GM23338 (cell line): Measurements from ENCODE around the gene MARCHF10. TPM values are rescaled to one million over a fixed set of nuclear protein-coding genes. Genes with fewer than 3 reads are reported as not detected.
A peak's percentile ranks its signal among the peaks of the same experiment; 100 is the strongest.

Source experiments
- ATAC-seq: fragments of 200-7000 bp; cut with Tn5 transposase; 3 replicates; pipeline ENCODE4 v1.9.1; 2020
- DNase-seq: peaks from one replicate; pipeline ENCODE4 v3.0.0-alpha.2; 2015; ENCODE audit warnings: low spot score
- H2AFZ ChIP-seq: fragments of 200-600 bp; sonication (generic); 2 replicates; pipeline ENCODE4 v1.8.0; 2016; ENCODE audit warnings: antibody characterized with exemption, mild to moderate bottlenecking, moderate library complexity
- H3F3A ChIP-seq: fragments of 200-600 bp; sonication (generic); replicated peaks from 2 replicates; pipeline ENCODE4 v1.8.0; 2017; ENCODE audit warnings: antibody characterized with exemption, mixed run types, low read depth
- H3K27ac ChIP-seq: fragments of 200-600 bp; sonication (generic); 2 replicates; pipeline ENCODE4 v1.6.1; 2016; ENCODE audit warnings: low read depth
- H3K27me3 ChIP-seq: fragments of 200-600 bp; sonication (generic); 2 replicates; pipeline ENCODE4 v1.8.0; 2016; ENCODE audit warnings: mild to moderate bottlenecking, mixed run types, moderate library complexity; ENCODE audit not compliant: insufficient read depth
- H3K36me3 ChIP-seq: fragments of 200-600 bp; sonication (generic); 2 replicates; pipeline ENCODE4 v1.8.0; 2016; ENCODE audit warnings: mild to moderate bottlenecking; ENCODE audit not compliant: insufficient read depth
- H3K4me1 ChIP-seq: fragments of 200-600 bp; sonication (generic); 2 replicates; pipeline ENCODE4 v1.8.0; 2016; ENCODE audit warnings: mild to moderate bottlenecking, moderate library complexity; ENCODE audit not compliant: insufficient read depth
- H3K4me2 ChIP-seq: fragments of 200-600 bp; sonication (generic); 2 replicates; pipeline ENCODE4 v1.7.1; 2017; ENCODE audit warnings: mixed run types
- H3K4me3 ChIP-seq: fragments of 200-600 bp; sonication (generic); 2 replicates; pipeline ENCODE4 v1.6.1; 2016; ENCODE audit warnings: mixed run types
- H3K79me2 ChIP-seq: fragments of 200-600 bp; sonication (generic); replicated peaks from 2 replicates; pipeline ENCODE4 v1.8.0; 2017; ENCODE audit warnings: mild to moderate bottlenecking; ENCODE audit not compliant: insufficient read depth
- H3K9me2 ChIP-seq: fragments of 200-600 bp; sonication (generic); 2 replicates; pipeline ENCODE4 v1.8.0; 2017; ENCODE audit not compliant: insufficient read depth
- H4K20me1 ChIP-seq: fragments of 200-600 bp; sonication (generic); replicated peaks from 2 replicates; pipeline ENCODE4 v1.8.0; 2017; ENCODE audit warnings: mild to moderate bottlenecking; ENCODE audit not compliant: insufficient read depth
- H3K27ac Mint-ChIP-seq: 2 replicates; pipeline ENCODE4 v1.8.0; 2020; ENCODE audit warnings: inconsistent platforms, mild to moderate bottlenecking, moderate library complexity, mixed read lengths
- H3K27me3 Mint-ChIP-seq: 3 replicates; pipeline ENCODE4 v1.8.0; 2022; ENCODE audit warnings: low read depth, mild to moderate bottlenecking, moderate library complexity, mixed read lengths, inconsistent platforms; ENCODE audit not compliant: insufficient read depth, poor library complexity
- H3K36me3 Mint-ChIP-seq: 3 replicates; pipeline ENCODE4 v1.8.0; 2021; ENCODE audit warnings: low read depth, mild to moderate bottlenecking, inconsistent platforms, moderate library complexity, mixed read lengths
- H3K4me1 Mint-ChIP-seq: 3 replicates; pipeline ENCODE4 v1.8.0; 2020; ENCODE audit warnings: mild to moderate bottlenecking, inconsistent platforms, mixed read lengths
- H3K4me3 Mint-ChIP-seq: 3 replicates; pipeline ENCODE4 v1.8.0; 2021; ENCODE audit warnings: moderate library complexity, mild to moderate bottlenecking, inconsistent platforms, mixed read lengths
- H3K9me3 Mint-ChIP-seq: 3 replicates; pipeline ENCODE4 v1.8.0; 2020; ENCODE audit warnings: moderate library complexity, mild to moderate bottlenecking, inconsistent platforms, mixed read lengths
- CREB1 ChIP-seq: fragments of 250-450 bp; sonication (Bioruptor Pico); IDR thresholded peaks from 2 replicates; pipeline ENCODE4 v1.5.0; 2020; ENCODE audit warnings: low read depth, mild to moderate bottlenecking, moderate library complexity
- CTCF ChIP-seq, 2 experiments: fragments of 200-600 bp in 1 of 2; sonication (generic) in 1 of 2; conservative IDR thresholded peaks; 2 replicates each; pipeline versions ENCODE4 v1.5.1 to v1.6.1; 2016 to 2017; ENCODE audit warnings: antibody characterized with exemption in 2 of 2, low read depth in 2 of 2, mild to moderate bottlenecking in 2 of 2, moderate library complexity in 1 of 2
- ETS1 ChIP-seq: IDR thresholded peaks from 2 replicates; pipeline ENCODE4 v1.6.1; 2016; ENCODE audit warnings: antibody characterized with exemption
- EZH2 ChIP-seq: fragments of 200-600 bp; sonication (generic); IDR thresholded peaks from one replicate; pipeline ENCODE4 v1.8.0; 2017; ENCODE audit warnings: antibody characterized with exemption, mild to moderate bottlenecking, low read depth; ENCODE audit not compliant: unreplicated experiment
- EZH2phosphoT487 ChIP-seq: fragments of 200-600 bp; sonication (generic); IDR thresholded peaks from one replicate; pipeline ENCODE4 v1.8.1; 2018; ENCODE audit warnings: antibody characterized with exemption; ENCODE audit not compliant: unreplicated experiment
- JUNB ChIP-seq: IDR thresholded peaks from one replicate; pipeline ENCODE4 v1.6.1; 2016; ENCODE audit warnings: antibody characterized with exemption; ENCODE audit not compliant: unreplicated experiment
- NANOG ChIP-seq: IDR thresholded peaks from 2 replicates; pipeline ENCODE4 v1.6.1; 2016; ENCODE audit warnings: antibody characterized with exemption, borderline replicate concordance
- POLR2AphosphoS5 ChIP-seq: IDR thresholded peaks from 2 replicates; pipeline ENCODE4 v1.6.1; 2016; ENCODE audit warnings: antibody characterized with exemption, low read depth
- REST ChIP-seq: IDR thresholded peaks from one replicate; pipeline ENCODE4 v1.6.1; 2018; ENCODE audit warnings: antibody characterized with exemption; ENCODE audit not compliant: unreplicated experiment
- STAT1 ChIP-seq: IDR thresholded peaks from one replicate; pipeline ENCODE4 v1.6.1; 2016; ENCODE audit warnings: antibody characterized with exemption; ENCODE audit not compliant: unreplicated experiment
- ZNF114 ChIP-seq: fragments of 250-450 bp; sonication (Bioruptor Pico); IDR thresholded peaks from 2 replicates; pipeline ENCODE4 v1.5.0; 2020; ENCODE audit warnings: mild to moderate bottlenecking, moderate library complexity
- ZNF331 ChIP-seq: fragments of 250-450 bp; sonication (Bioruptor Pico); IDR thresholded peaks from 2 replicates; pipeline ENCODE4 v1.5.0; 2020; ENCODE audit warnings: low read depth, mild to moderate bottlenecking, moderate library complexity
- ZNF462 ChIP-seq: fragments of 250-450 bp; sonication (Bioruptor Pico); IDR thresholded peaks from 2 replicates; pipeline ENCODE4 v1.5.0; 2020; ENCODE audit warnings: mild to moderate bottlenecking, moderate library complexity
- polyA plus RNA-seq: library from polyadenylated mRNA; unstranded; fragments of >200 nt; fragmentation: Nextera tagmentation; extraction: Ambion mirVana; gene quantifications from 2 replicates; pipeline ENCODE4 v1.2.1, GENCODE V29; 2016
- total RNA-seq: library from RNA; depleted of rRNA; stranded (reverse); fragments of >200 nt; shearing (Covaris generic); gene quantifications from 2 replicates; pipeline ENCODE4 v1.2.3, GENCODE V29; 2014

Gene MARCHF10
- total and polyA plus RNA-seq, 2 experiments from 2014 or later, result 0.50 TPM; not detected in 1

- no peaks in the 10 kb centered on the region for H3K79me2 ChIP-seq
- no peaks in the 10 kb centered on the region for H3K27me3 ChIP-seq
- H3K4me1 ChIP-seq, result no peaks in the 10 kb centered on the region
- H3K27me3 Mint-ChIP-seq, result peaks cover 4% of the 10 kb centered on the region
- no peaks in the 10 kb centered on the region for H3K36me3 ChIP-seq
- no peaks in the 10 kb centered on the region for H3K9me2 ChIP-seq
- H3K27ac ChIP-seq, result no peak overlapping the region
- ATAC-seq (no peak), DNase-seq (no peak)
- peaks cover 13% of the 10 kb centered on the region; the same call in 2 of the 3 replicates for H3K9me3 Mint-ChIP-seq
- 0 out of 2 replicates have a peak overlapping the region, but pooled peaks have one; percentile 14 for H2AFZ ChIP-seq
- no peaks in the 10 kb centered on the region for H3F3A ChIP-seq
- H3K36me3 Mint-ChIP-seq, result peaks cover 7% of the 10 kb centered on the region; the same call in 1 of the 3 replicates
- H4K20me1 ChIP-seq, result no peaks in the 10 kb centered on the region
- no peak overlapping the region for H3K4me3 ChIP-seq
- H3K4me1 Mint-ChIP-seq, result peaks cover 8% of the 10 kb centered on the region
- TF ChIP-seq NANOG, result no peak
- TF ChIP-seq REST, result no peak
- no peak for TF ChIP-seq ETS1
- TF ChIP-seq STAT1, result no peak
- TF ChIP-seq JUNB, result no peak
- no peak for TF ChIP-seq POLR2AphosphoS5
- no peak for TF ChIP-seq ZNF114 (CRISPR knock-in tag)
- TF ChIP-seq ZNF331, result no peak
- no peak for TF ChIP-seq EZH2phosphoT487
- no peak for TF ChIP-seq EZH2
- no peak for TF ChIP-seq ZNF462 (CRISPR knock-in tag)
- TF ChIP-seq CREB1, result no peak
- TF ChIP-seq CTCF (conservative IDR thresholded peaks at IDR 0.05; ENCODE audit: low read depth in 2 of 2), result no peak
- H3K27ac Mint-ChIP-seq, result no peak overlapping the region
- H3K4me2 ChIP-seq, result no peak overlapping the region
- no peak overlapping the region for H3K4me3 Mint-ChIP-seq
Observed at GRCh38 chr17:62781356-62781755, 26.8 kb downstream of the MARCHF10 start.
